WTC11 (cell line): ENCODE measurements around the gene FOXD1. TPM values are rescaled to one million over a fixed set of nuclear protein-coding genes. Genes with fewer than 3 reads are reported as not detected.

ENCODE experiments used
- ATAC-seq: fragments of 200-7000 bp; cut with Tn5 transposase; 2 replicates; pipeline ENCODE4 v1.10.0; 2021; ENCODE audit warnings: mild to moderate bottlenecking, moderate library complexity
- CTCF ChIA-PET: fragments of 300-600 bp; sonication (Branson Sonifier 250); formaldehyde crosslinking; loops from one replicate; lab custom pipeline; 2021; ENCODE audit warnings: antibody characterized with exemption; lab: Charles Lee
- POLR2A ChIA-PET: fragments of 350-600 bp; sonication (Branson Sonifier 250); formaldehyde crosslinking; loops from one replicate; lab custom pipeline; 2021; ENCODE audit warnings: antibody characterized with exemption; lab: Charles Lee
- DNase-seq: peaks from one replicate; pipeline ENCODE4 v3.0.0; 2021; ENCODE audit warnings: low spot score
- H3K27ac Mint-ChIP-seq: 2 replicates; pipeline ENCODE4 v1.8.0; 2021; ENCODE audit warnings: mixed read lengths
- H3K27me3 Mint-ChIP-seq: 2 replicates; pipeline ENCODE4 v1.8.0; 2021; ENCODE audit warnings: low read depth, mild to moderate bottlenecking, moderate library complexity, mixed read lengths
- H3K36me3 Mint-ChIP-seq: 2 replicates; pipeline ENCODE4 v1.8.0; 2021; ENCODE audit warnings: mixed read lengths
- H3K4me1 Mint-ChIP-seq: 2 replicates; pipeline ENCODE4 v1.8.0; 2022; ENCODE audit warnings: mixed read lengths
- H3K4me3 Mint-ChIP-seq: 2 replicates; pipeline ENCODE4 v1.8.0; 2021; ENCODE audit warnings: mild to moderate bottlenecking, moderate library complexity, mixed read lengths
- H3K9me3 Mint-ChIP-seq: 2 replicates; pipeline ENCODE4 v1.8.0; 2021; ENCODE audit warnings: mixed read lengths
- ARID4B ChIP-seq: sonication (generic); formaldehyde crosslinking; IDR thresholded peaks from 2 replicates; pipeline ENCODE4 v1.8.0; 2023; ENCODE audit warnings: missing genetic modification reagents, mild to moderate bottlenecking, borderline replicate concordance
- ERG ChIP-seq: fragments of 250-450 bp; sonication (Bioruptor Pico); IDR thresholded peaks from 2 replicates; pipeline ENCODE4 v1.8.0; 2021; ENCODE audit warnings: mild to moderate bottlenecking
- HMGA2 ChIP-seq: fragments of 250-450 bp; sonication (Bioruptor Pico); IDR thresholded peaks from 2 replicates; pipeline ENCODE4 v1.4.0; 2021; ENCODE audit warnings: mild to moderate bottlenecking, moderate library complexity
- JAZF1 ChIP-seq: fragments of 250-450 bp; sonication (Bioruptor Pico); IDR thresholded peaks from 2 replicates; pipeline ENCODE4 v1.9.0; 2021; ENCODE audit warnings: moderate library complexity, mild to moderate bottlenecking, inconsistent platforms
- KAT7 ChIP-seq: sonication (generic); formaldehyde crosslinking; IDR thresholded peaks from 2 replicates; pipeline ENCODE4 v1.8.1; 2023; ENCODE audit warnings: missing genetic modification reagents, mild to moderate bottlenecking, borderline replicate concordance
- NR1H2 ChIP-seq: sonication (generic); formaldehyde crosslinking; IDR thresholded peaks from 2 replicates; pipeline ENCODE4 v1.9.0; 2021; ENCODE audit warnings: mild to moderate bottlenecking, moderate library complexity, missing genetic modification reagents
- NR2C2 ChIP-seq: sonication (generic); formaldehyde crosslinking; IDR thresholded peaks from 2 replicates; pipeline ENCODE4 v1.8.0; 2022; ENCODE audit warnings: mild to moderate bottlenecking, missing genetic modification reagents
- STAT6 ChIP-seq: sonication (generic); formaldehyde crosslinking; conservative IDR thresholded peaks from 2 replicates; pipeline ENCODE4 v1.8.1; 2023; ENCODE audit warnings: mild to moderate bottlenecking, low read depth, missing genetic modification reagents, moderate library complexity
- TEAD1 ChIP-seq: sonication (generic); formaldehyde crosslinking; IDR thresholded peaks from 2 replicates; pipeline ENCODE4 v1.8.0; 2022; ENCODE audit warnings: mild to moderate bottlenecking, missing genetic modification reagents
- ZMAT4 ChIP-seq: fragments of 250-450 bp; sonication (Bioruptor Pico); IDR thresholded peaks from 2 replicates; pipeline ENCODE4 v1.9.0; 2021; ENCODE audit warnings: mild to moderate bottlenecking
- total RNA-seq: library from RNA; stranded (reverse); gene quantifications from 3 replicates; pipeline ENCODE4 v1.2.3, GENCODE V29; 2021
- TF ChIP-seq, protein P1 (sequence below): fragments of 250-450 bp; sonication (Bioruptor Pico); IDR thresholded peaks from 2 replicates; pipeline ENCODE4 v1.9.0; 2021; ENCODE audit warnings: mild to moderate bottlenecking
- TF ChIP-seq, protein P2 (sequence below): sonication (generic); formaldehyde crosslinking; IDR thresholded peaks from 2 replicates; pipeline ENCODE4 v1.8.1; 2022; ENCODE audit warnings: low read depth, missing genetic modification reagents, borderline replicate concordance

The FOXD1 gene
- total RNA-seq, 1 experiment from 2014 or later = 10.3 TPM

GRCh38 chr5:73446631-73447529 lies 1.7 kb downstream of the FOXD1 start:
- peak; percentile 4 for ATAC-seq
- CTCF ChIA-PET = interaction anchor here (1.1 to 3.3 kb wide), 3 partner anchors 25 to 231 kb away, joined by 4 to 29 read pairs (median 10); no protein-coding TSS in a partner anchor

GRCh38 chr5:73445665-73446630 lies 2.6 kb downstream of the FOXD1 start:
- Mint-ChIP-seq H3K4me1 (peaks cover 56% of the 10 kb centered on the region), H3K36me3 (no peaks in the 10 kb centered on the region), H3K27me3 (peaks cover 93% of the 10 kb centered on the region), H3K4me3 (peak overlapping the region; percentile 77), H3K9me3 (no peaks in the 10 kb centered on the region), H3K27ac (no peak overlapping the region)
- ChIA-PET POLR2A (no interaction called here), CTCF (no interaction called here)
- ATAC-seq (no peak), DNase-seq (no peak)
- TF ChIP-seq ERG (CRISPR knock-in tag) = no peak
- no peak for TF ChIP-seq TEAD1 (CRISPR knock-in tag)
- TF ChIP-seq NR1H2 (CRISPR knock-in tag) = no peak
- TF ChIP-seq, protein P1, sequence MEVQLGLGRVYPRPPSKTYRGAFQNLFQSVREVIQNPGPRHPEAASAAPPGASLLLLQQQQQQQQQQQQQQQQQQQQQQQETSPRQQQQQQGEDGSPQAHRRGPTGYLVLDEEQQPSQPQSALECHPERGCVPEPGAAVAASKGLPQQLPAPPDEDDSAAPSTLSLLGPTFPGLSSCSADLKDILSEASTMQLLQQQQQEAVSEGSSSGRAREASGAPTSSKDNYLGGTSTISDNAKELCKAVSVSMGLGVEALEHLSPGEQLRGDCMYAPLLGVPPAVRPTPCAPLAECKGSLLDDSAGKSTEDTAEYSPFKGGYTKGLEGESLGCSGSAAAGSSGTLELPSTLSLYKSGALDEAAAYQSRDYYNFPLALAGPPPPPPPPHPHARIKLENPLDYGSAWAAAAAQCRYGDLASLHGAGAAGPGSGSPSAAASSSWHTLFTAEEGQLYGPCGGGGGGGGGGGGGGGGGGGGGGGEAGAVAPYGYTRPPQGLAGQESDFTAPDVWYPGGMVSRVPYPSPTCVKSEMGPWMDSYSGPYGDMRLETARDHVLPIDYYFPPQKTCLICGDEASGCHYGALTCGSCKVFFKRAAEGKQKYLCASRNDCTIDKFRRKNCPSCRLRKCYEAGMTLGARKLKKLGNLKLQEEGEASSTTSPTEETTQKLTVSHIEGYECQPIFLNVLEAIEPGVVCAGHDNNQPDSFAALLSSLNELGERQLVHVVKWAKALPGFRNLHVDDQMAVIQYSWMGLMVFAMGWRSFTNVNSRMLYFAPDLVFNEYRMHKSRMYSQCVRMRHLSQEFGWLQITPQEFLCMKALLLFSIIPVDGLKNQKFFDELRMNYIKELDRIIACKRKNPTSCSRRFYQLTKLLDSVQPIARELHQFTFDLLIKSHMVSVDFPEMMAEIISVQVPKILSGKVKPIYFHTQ (CRISPR knock-in tag) = no peak
- no peak for TF ChIP-seq HMGA2 (CRISPR knock-in tag)
- TF ChIP-seq STAT6 (CRISPR knock-in tag) = no peak

More at GRCh38 chr5:73446631-73447529, 1.7 kb downstream of the FOXD1 start:
- no peak overlapping the region for H3K27ac Mint-ChIP-seq
- POLR2A ChIA-PET = no interaction called here
- peaks cover 93% of the 10 kb centered on the region for H3K27me3 Mint-ChIP-seq
- DNase-seq = peak; percentile 37
- TF ChIP-seq JAZF1 (CRISPR knock-in tag) (no peak), ZMAT4 (CRISPR knock-in tag) (0 out of 2 replicates have a peak, but pooled peaks have one; percentile 19), KAT7 (no peak), ARID4B (CRISPR knock-in tag) (no peak), NR2C2 (no peak)
- TF ChIP-seq, protein P2, sequence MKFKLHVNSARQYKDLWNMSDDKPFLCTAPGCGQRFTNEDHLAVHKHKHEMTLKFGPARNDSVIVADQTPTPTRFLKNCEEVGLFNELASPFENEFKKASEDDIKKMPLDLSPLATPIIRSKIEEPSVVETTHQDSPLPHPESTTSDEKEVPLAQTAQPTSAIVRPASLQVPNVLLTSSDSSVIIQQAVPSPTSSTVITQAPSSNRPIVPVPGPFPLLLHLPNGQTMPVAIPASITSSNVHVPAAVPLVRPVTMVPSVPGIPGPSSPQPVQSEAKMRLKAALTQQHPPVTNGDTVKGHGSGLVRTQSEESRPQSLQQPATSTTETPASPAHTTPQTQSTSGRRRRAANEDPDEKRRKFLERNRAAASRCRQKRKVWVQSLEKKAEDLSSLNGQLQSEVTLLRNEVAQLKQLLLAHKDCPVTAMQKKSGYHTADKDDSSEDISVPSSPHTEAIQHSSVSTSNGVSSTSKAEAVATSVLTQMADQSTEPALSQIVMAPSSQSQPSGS (CRISPR knock-in tag) = no peak
- peak overlapping the region; percentile 77 for H3K4me3 Mint-ChIP-seq
- H3K36me3 Mint-ChIP-seq = no peaks in the 10 kb centered on the region
- H3K9me3 Mint-ChIP-seq = no peaks in the 10 kb centered on the region
- peaks cover 58% of the 10 kb centered on the region for H3K4me1 Mint-ChIP-seq
